Measurements from ENCODE around the gene INO80. TPM values are rescaled to one million over a fixed set of nuclear protein-coding genes. Genes with fewer than 3 reads are reported as not detected.

INO80 gene
- total RNA-seq, 1 experiment from 2014 or later, result 33.8 TPM

DNA sequence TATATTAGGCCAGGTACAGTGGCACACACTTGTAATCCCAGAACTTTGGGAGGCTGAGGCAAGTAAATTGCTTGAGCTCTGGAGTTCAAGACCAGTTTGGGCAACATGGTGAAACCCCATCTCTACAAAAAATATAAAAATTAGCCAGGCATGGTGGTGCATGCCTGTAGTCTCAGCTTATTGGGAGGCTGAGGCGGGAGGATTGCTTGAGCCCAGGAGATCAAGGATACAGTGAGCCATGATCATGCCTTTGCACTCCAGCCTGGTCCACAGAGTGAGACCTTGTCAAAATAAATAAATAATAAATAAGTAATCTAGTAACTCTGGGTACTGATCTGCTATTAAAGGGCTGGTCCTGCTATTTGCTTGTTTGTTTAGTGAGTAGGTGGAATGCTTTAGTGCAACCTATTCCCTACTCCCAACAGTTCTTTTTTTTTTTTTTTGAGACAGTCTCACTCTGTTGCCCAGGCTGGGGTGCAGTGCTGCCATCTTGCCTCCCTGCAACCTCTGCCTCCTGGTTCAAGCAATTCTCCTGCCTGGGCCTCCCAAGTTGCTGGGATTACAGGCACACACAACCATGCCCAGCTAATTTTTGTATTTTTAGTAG, 9.1 kb upstream of the INO80 start:
- H3K9me3 Mint-ChIP-seq (ENCODE audit: unreplicated experiment), result no peaks in the 10 kb centered on the region
- H3K4me1 Mint-ChIP-seq (ENCODE audit: insufficient read depth, unreplicated experiment), result no peaks in the 10 kb centered on the region
- TF ChIP-seq, protein P1, sequence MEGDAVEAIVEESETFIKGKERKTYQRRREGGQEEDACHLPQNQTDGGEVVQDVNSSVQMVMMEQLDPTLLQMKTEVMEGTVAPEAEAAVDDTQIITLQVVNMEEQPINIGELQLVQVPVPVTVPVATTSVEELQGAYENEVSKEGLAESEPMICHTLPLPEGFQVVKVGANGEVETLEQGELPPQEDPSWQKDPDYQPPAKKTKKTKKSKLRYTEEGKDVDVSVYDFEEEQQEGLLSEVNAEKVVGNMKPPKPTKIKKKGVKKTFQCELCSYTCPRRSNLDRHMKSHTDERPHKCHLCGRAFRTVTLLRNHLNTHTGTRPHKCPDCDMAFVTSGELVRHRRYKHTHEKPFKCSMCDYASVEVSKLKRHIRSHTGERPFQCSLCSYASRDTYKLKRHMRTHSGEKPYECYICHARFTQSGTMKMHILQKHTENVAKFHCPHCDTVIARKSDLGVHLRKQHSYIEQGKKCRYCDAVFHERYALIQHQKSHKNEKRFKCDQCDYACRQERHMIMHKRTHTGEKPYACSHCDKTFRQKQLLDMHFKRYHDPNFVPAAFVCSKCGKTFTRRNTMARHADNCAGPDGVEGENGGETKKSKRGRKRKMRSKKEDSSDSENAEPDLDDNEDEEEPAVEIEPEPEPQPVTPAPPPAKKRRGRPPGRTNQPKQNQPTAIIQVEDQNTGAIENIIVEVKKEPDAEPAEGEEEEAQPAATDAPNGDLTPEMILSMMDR (IDR thresholded peaks at IDR 0.05; ENCODE audit: unreplicated experiment), result no peak
- no TSS peak for BruUV-seq (replicated peaks)
- intact Hi-C loops (cut with micrococcal nuclease), result no loop called here
- no peaks in the 10 kb centered on the region for H3K27me3 Mint-ChIP-seq (ENCODE audit: insufficient read depth, unreplicated experiment)
- POLR2A ChIA-PET, result interaction anchor here (1.5 kb wide), 1 partner anchor 8 kb away, joined by 10 read pairs; the partner anchor contains the start of gene INO80
- peaks cover 5% of the 10 kb centered on the region for H3K36me3 Mint-ChIP-seq (ENCODE audit: insufficient read depth, unreplicated experiment)
- no peak for DNase-seq (ENCODE audit: unreplicated experiment)
- CTCF ChIA-PET, result no interaction called here
- H3K4me3 Mint-ChIP-seq (ENCODE audit: unreplicated experiment), result no peak overlapping the region
- no peak overlapping the region for H3K27ac Mint-ChIP-seq (ENCODE audit: low read depth, unreplicated experiment)

DNA sequence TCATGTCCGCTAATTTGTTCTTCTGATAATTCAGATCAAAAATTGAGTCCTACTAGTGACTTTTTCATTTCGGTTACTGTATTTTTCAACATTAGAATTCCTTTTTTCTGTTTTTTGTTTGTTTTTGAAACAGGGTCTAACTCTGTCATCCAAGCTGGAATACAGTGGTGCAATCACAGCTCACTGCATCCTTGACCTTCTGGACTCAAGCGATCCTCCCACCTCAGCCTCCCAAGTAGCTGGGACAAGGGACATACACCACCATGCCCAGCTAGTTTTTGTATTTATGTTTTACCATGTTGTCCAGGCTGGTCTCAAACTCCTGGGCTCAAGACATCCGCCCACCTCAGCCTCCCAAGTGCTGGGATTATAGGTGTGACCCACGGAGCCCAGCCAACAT, 8.0 kb upstream of the INO80 start:
- no peaks in the 10 kb centered on the region for H3K4me1 Mint-ChIP-seq (ENCODE audit: insufficient read depth, unreplicated experiment)

DNA sequence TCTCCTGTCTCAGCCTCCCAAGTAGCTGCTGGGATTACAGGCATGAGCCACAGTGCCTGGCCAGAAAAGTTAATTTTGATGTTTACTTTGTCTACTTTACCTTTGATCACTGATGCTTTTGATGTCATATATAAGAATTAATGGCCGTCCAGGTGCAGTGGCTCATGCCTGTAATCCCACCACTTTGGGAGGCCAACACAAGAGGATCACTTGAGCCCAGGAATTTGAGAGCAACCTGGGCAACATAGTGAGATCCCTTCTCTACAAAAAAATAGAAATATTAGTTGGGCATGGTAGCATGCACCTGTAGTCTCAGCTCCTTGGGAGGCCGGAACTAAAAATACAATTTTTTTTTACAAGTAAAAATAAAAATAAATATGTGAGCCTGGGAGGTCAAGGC, 6.8 kb upstream of the INO80 start:
- Mint-ChIP-seq H3K4me1 (ENCODE audit: insufficient read depth, unreplicated experiment) (no peaks in the 10 kb centered on the region), H3K4me3 (ENCODE audit: unreplicated experiment) (no peak overlapping the region), H3K27me3 (ENCODE audit: insufficient read depth, unreplicated experiment) (no peaks in the 10 kb centered on the region), H3K36me3 (ENCODE audit: insufficient read depth, unreplicated experiment) (no peaks in the 10 kb centered on the region), H3K27ac (ENCODE audit: low read depth, unreplicated experiment) (no peak overlapping the region), H3K9me3 (ENCODE audit: unreplicated experiment) (no peaks in the 10 kb centered on the region)
- TF ChIP-seq, protein P1 (IDR thresholded peaks at IDR 0.05; ENCODE audit: unreplicated experiment), result no peak
- POLR2A ChIA-PET, result no interaction called here
- intact Hi-C loops (cut with micrococcal nuclease), result no loop called here
- no TSS peak for BruUV-seq (replicated peaks)
- DNase-seq (ENCODE audit: unreplicated experiment), result no peak
- CTCF ChIA-PET, result no interaction called here

More for the DNA sequence above, 8.0 kb upstream of the INO80 start:
- Mint-ChIP-seq H3K27ac (ENCODE audit: low read depth, unreplicated experiment) (no peak overlapping the region), H3K27me3 (ENCODE audit: insufficient read depth, unreplicated experiment) (no peaks in the 10 kb centered on the region), H3K9me3 (ENCODE audit: unreplicated experiment) (no peaks in the 10 kb centered on the region), H3K4me3 (ENCODE audit: unreplicated experiment) (no peak overlapping the region), H3K36me3 (ENCODE audit: insufficient read depth, unreplicated experiment) (peaks cover 5% of the 10 kb centered on the region)
- no peak for DNase-seq (ENCODE audit: unreplicated experiment)
- intact Hi-C loops (cut with micrococcal nuclease), result no loop called here
- ChIA-PET CTCF (no interaction called here), POLR2A (no interaction called here)
- TF ChIP-seq, protein P1 (IDR thresholded peaks at IDR 0.05; ENCODE audit: unreplicated experiment), result no peak
- BruUV-seq (replicated peaks), result no TSS peak

DNA sequence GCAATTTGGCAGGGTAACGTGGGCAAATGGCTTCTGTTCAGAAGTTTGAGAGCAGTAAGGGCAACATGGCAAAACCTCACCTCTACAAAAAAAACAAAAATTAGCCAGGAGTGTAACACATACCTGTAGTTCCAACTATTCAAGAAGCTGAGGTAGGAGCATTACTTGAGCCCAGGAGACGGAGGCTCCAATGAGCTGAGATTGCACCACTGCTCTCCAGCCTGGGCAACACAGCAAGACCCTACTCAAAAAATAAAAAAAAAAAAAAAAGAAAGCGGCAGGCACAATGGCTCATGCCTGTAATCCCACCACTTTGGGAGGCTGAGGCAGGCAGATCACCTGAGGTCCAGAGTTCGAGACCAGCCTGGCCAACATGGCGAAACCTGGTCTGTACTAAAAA, 5.9 kb upstream of the INO80 start:
- no peak overlapping the region for H3K27ac Mint-ChIP-seq (ENCODE audit: low read depth, unreplicated experiment)
- ChIA-PET POLR2A (no interaction called here), CTCF (interaction anchor here (0.6 to 0.7 kb wide), 2 partner anchors 97 to 102 kb away, joined by 3 to 5 read pairs; no protein-coding TSS in a partner anchor)
- BruUV-seq (replicated peaks), result no TSS peak
- no peaks in the 10 kb centered on the region for H3K4me1 Mint-ChIP-seq (ENCODE audit: insufficient read depth, unreplicated experiment)
- H3K27me3 Mint-ChIP-seq (ENCODE audit: insufficient read depth, unreplicated experiment), result no peaks in the 10 kb centered on the region
- TF ChIP-seq, protein P1 (IDR thresholded peaks at IDR 0.05; ENCODE audit: unreplicated experiment), result no peak
- intact Hi-C loops (cut with micrococcal nuclease), result no loop called here
- no peaks in the 10 kb centered on the region for H3K36me3 Mint-ChIP-seq (ENCODE audit: insufficient read depth, unreplicated experiment)
- no peaks in the 10 kb centered on the region for H3K9me3 Mint-ChIP-seq (ENCODE audit: unreplicated experiment)
- H3K4me3 Mint-ChIP-seq (ENCODE audit: unreplicated experiment), result no peak overlapping the region
- no peak for DNase-seq (ENCODE audit: unreplicated experiment)

Measured in MCF 10A (cell line).